Uterus (tissue), 2 donors: ENCODE results near the gene PDE5A.

Experiments
- POLR2A ChIP-seq, 2 donors: fragments of 450-650 bp; IDR thresholded peaks; one replicate each; pipeline ENCODE4 v1.6.1; 2016; ENCODE audit warnings: antibody characterized with exemption in 2 of 2, mild to moderate bottlenecking in 1 of 2, moderate library complexity in 1 of 2
- TF ChIP-seq, protein P1 (sequence below), 4 experiments: fragments of 200-600 bp in 2 of 4; fragments of 450-650 bp in 2 of 4; sonication (generic) in 2 of 4; IDR thresholded peaks; one replicate each; pipeline ENCODE4 v1.5.1; 2016 to 2019; ENCODE audit warnings: antibody characterized with exemption in 4 of 4, mild to moderate bottlenecking in 2 of 4, moderate library complexity in 1 of 4

DNA sequence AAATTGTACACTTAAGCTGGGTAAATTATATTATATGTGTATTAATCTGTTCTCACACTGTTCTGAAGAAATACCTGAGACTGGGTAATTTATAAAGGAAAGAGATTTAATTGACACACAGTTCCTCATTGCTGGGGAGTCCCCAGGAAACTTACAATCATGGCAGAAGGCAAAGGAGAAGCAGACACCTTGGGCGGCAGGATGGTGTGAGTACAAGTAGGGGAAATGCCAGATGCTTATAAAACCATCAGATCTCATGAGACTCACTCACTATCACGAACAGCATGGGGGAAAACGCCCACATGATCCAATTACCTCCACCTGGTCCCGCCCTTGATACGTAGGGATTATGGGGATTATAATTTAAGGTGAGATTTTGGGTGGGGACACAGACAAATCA is 34.9 kb downstream of the PDE5A start:
- TF ChIP-seq, protein P1, sequence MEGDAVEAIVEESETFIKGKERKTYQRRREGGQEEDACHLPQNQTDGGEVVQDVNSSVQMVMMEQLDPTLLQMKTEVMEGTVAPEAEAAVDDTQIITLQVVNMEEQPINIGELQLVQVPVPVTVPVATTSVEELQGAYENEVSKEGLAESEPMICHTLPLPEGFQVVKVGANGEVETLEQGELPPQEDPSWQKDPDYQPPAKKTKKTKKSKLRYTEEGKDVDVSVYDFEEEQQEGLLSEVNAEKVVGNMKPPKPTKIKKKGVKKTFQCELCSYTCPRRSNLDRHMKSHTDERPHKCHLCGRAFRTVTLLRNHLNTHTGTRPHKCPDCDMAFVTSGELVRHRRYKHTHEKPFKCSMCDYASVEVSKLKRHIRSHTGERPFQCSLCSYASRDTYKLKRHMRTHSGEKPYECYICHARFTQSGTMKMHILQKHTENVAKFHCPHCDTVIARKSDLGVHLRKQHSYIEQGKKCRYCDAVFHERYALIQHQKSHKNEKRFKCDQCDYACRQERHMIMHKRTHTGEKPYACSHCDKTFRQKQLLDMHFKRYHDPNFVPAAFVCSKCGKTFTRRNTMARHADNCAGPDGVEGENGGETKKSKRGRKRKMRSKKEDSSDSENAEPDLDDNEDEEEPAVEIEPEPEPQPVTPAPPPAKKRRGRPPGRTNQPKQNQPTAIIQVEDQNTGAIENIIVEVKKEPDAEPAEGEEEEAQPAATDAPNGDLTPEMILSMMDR (IDR thresholded peaks at IDR 0.05): no peak
- no peak for TF ChIP-seq POLR2A (IDR thresholded peaks at IDR 0.05)
